NCI-H460 (cell line): ENCODE results near the gene ZNF222. TPM values are rescaled to one million over a fixed set of nuclear protein-coding genes. Genes with fewer than 3 reads are reported as not detected.
A peak's percentile ranks its signal among the peaks of the same experiment; 100 is the strongest.

ENCODE experiments used
- DNase-seq: peaks from one replicate; pipeline ENCODE4 v3.0.0-alpha.2; 2016; ENCODE audit warnings: low read depth; ENCODE audit errors: extremely low read depth
- small RNA-seq, 2 experiments: library from RNA; depleted of rRNA; stranded (forward); fragments of <200 nt; gene quantifications; one replicate each; pipeline ENCODE3, GENCODE V24; 2014
- total RNA-seq: library from RNA; depleted of rRNA; stranded (reverse); fragments of >200 nt; shearing (Covaris generic); gene quantifications from 2 replicates; pipeline ENCODE4 v1.2.3, GENCODE V29; 2014; rRNA removed

The ZNF222 gene
- total RNA-seq, 1 experiment from 2014 or later, result 7.1 TPM

DNA sequence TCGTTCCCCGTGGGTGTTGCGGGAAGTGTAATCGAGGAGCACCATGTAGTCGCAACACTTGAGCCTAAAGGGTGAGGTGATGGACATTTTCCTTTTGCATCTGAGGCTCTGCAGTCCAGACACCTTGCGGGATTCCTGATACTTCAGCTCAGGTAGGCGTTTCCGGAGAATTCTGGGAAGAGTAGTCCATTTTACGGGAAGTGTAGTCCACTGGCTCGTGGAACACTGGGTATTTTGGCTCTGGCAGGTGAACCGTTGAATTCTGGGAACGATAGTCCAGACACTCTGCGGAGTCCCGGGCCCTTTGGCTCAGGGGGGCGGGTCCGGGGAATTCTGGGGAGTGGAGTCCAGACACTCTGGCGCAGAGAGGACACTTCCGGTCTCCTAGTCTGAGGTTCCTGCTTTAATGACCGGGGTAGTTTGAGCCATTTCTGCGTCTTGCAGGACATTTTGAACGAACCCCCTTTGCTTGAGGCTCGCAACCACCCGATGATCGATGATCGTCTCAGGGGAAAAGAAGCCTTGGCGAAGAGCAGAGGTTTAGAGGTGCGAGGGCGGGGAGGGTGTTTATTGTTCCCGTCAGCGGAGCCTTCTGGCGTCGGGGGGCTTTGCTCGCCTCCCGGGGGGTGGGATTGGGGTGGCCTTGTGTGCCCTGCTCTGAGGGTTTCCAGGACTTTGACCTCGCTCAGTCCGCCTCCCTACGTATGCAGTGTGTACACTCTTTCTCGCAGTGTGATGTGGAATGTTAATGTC, 26.6 kb downstream of the ZNF222 start, which contains the start of gene ZNF223:
Gene ZNF223 (plus strand): TSS at position 387 of the 753 bp plus-strand sequence. CDS start 3,141 bp downstream, outside the sequence.
- DNase-seq, result peak; percentile 83

DNA sequence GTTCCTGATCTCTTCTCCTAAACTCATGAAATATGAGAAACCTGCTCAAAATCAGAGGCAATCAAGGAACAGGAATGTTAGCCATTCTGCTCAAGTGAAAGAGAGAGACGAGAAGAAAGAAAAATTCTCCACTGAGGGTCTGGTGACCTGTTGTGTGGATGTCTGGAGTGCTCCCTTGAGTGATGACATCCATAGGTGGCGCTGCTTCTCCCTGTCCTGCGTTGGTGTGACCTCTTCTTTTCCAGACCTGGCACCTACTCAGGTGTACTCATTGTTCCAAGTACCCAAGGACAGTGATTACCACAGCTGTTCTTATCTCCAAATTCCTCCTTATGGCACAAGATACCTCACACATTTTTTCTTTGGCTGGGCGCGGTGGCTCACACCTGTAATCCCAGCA, 30.7 kb downstream of the ZNF222 start:
- no peak for DNase-seq

DNA sequence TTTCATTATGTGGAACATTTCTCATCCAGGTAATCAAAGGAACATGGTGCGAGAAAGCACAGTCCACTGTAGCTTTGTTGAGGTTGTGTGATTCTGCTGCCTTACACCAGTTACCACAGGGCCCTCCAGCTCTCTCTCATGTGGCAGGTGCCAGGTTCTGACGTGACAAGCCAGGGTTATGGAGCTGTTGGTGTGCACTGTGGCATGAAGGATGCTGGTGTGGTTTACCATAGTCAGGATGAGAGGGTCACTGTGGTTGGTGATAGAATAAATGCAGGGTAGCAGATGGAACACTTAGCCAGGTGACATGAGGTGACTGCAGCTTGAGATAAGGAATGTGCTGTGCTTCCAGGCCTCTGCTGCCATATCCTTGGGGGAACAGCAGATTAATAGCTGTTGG, 34.0 kb downstream of the ZNF222 start:
- no peak for DNase-seq

DNA sequence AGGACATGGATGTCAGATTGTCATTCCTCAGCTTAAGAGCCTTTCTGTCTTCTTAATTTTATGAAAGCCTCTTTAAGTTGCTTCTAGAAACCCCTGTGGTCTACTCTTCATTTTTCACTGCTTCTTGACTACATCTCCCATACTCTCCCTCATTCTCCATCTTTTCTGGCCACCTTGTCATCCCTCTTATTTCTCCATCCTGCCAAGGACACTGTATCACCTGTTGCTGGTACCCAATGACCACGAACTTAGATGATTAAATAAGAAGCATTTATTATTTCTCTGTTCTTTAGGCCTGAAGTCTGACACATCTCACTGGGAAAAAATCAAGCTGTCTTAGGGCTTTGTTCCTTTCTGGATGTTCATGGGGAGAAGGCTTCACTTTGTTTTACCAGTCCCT, 35.9 kb downstream of the ZNF222 start:
- no peak for DNase-seq

DNA sequence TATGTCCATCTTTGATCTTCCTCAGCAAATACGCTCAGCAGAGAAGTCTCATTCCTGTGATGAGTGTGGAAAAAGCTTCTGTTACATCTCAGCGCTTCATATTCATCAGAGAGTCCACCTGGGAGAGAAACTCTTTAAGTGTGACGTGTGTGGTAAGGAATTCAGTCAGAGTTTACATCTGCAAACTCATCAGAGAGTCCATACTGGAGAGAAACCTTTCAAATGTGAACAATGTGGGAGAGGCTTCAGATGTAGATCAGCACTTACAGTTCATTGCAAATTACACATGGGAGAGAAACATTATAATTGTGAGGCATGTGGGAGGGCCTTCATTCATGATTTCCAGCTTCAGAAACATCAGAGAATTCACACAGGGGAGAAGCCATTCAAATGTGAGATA, 41.1 kb downstream of the ZNF222 start:
- no peak for DNase-seq

DNA sequence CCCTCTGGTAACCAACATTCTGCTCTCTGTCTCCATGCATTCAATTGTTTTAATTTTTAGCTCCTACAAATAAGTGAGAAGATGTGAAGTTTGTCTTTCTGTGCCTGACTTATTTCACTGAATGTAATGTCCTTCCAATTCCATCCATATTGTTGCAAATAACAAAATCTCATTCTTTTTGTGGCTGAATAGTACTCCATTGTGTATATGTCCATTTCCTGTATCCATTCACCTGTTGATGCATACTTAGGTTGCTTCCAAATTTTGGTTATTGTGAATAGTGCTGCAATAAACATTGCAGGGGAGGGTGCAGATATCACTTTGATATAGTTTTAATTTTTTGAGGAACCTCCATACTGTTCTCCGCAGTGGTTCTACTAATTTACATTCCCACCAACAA, 44.2 kb downstream of the ZNF222 start:
- no peak for DNase-seq

DNA sequence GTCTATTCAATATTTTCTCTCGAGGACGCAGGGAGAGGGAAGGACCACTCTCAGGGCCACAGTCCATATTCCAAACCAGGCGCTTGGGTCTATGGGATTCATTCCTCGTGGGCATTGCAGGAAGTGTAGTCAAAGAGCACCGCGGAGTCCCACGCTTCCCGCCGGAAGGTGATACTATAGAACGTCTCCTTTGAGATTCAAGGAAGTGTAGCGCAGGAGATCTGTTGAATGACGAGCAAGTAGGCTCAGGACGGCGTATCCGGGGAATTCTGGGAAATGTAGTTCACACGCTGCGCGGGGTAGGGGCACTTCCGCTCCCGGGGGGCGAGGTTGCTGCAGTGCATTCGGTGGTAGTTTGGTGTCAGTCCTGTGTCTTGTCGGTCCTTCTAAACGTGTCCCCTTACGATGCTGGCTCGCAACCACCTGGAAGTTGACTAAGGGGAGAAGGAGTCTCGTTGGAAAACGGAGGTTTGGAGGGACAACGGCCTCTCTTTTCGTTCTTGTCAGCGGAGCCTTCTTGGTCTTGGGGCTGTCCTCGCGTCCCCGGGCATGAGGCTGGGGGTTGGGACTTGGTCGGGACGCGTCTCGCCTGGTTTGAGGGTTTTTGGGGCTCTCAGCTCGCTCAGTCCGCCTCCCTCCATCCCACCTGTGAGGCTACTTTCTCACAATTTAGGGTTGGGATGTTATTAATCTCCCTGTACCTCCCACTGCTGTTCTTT, 46.8 kb downstream of the ZNF222 start, which contains the start of gene ZNF284:
Gene ZNF284 (plus strand): TSS at position 336 of the 719 bp plus-strand sequence. CDS start 4,231 bp downstream, outside the sequence.
- peak; percentile 80 for DNase-seq

DNA sequence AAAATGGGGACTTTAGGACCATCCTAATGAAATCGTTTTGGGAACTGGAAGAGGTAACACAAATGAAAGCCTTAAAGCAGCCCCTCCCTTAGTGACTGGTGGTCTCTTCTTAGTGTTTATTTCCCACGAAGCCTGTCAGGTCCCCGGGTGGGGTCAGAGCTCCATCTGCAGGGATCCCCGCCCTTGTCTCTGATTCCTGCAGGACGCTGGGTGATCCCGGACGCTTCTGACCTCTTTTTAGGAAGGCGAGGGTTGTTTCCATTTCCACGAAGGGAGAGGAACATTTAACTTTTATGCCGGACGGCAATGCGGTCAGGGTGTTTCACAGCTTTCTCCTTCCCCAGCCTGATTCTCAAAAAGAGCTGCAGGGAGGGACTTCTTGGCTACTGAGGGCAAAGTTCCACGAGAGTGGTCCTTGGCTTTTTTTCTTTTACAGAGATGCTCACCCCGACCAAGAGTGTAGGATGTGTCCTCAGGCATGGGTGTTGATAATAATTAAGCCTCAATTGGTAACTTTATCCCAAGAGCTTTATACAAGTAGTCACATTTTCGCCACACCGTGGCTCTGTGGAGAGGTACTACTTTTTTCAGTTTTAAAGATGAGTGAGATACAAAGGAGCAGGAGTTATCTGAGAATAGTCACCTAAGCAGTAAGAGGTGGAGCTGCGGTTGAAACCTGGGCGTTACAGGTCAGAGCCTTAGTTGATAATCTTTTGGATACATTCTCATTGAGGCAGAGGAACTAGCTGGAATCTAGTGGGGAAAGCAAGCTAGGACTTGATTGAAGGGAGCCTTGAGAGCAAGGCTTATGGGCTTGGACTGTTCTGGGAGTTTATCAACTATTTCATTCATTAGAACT, 47.6 kb downstream of the ZNF222 start:
- no peak for DNase-seq

DNA sequence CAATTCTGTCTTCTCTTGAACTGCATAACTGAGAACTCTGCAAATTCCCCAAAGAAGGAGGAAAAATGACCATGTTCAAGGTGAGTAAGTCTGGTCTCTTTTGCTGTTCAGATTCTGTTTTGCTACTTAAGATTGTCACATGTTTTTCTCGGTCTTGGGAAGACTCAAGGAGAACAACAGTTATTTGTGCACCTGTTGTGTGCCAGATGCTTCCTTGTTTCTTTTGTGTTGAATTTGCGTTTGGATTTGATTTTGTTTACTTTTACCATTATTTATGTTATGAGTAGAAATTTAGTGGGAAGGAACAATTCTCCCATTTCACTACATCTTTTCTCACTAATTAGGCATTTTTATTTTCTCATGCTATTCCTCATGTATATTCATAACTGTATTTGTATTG, 51.1 kb downstream of the ZNF222 start:
- DNase-seq, result no peak

Small RNAs within 50 kb of the gene (small RNA-seq; reads per million reads assigned to genes)
- 0 reads per million in 2 experiments for gene AC006213.5

Other genes with a start within 250 kb of the ZNF222 start
- 22.9 and 23.5 TPM in 2 replicates for gene KCNN4, start 244.4 kb upstream of the ZNF222 start, total RNA-seq
- 0.37 and 0.69 TPM in 2 replicates for gene LYPD5, start 222.9 kb upstream of the ZNF222 start, total RNA-seq
- 5.5 and 9.6 TPM in 2 replicates for gene ZNF283, start 198.1 kb upstream of the ZNF222 start, total RNA-seq
- gene ZNF404, start 141.4 kb upstream of the ZNF222 start, total RNA-seq, result not detected in 2 replicates
- gene ZNF45, start 90.1 kb upstream of the ZNF222 start, total RNA-seq, result 7.8 and 10.6 TPM in 2 replicates
- gene ZNF221, start 74.2 kb upstream of the ZNF222 start, total RNA-seq, result 2.0 and 2.8 TPM in 2 replicates
- gene ZNF155, start 41.2 kb upstream of the ZNF222 start, total RNA-seq, result 6.1 and 6.6 TPM in 2 replicates
- gene ZNF230, start 22.4 kb upstream of the ZNF222 start, total RNA-seq, result 3.6 and 4.8 TPM in 2 replicates
- 1.9 and 2.0 TPM in 2 replicates for gene ZNF223, start 26.7 kb downstream of the ZNF222 start, total RNA-seq
- gene ZNF284, start 46.8 kb downstream of the ZNF222 start, total RNA-seq, result 2.0 and 2.2 TPM in 2 replicates
- 13.4 and 16.2 TPM in 2 replicates for gene ZNF224, start 69.0 kb downstream of the ZNF222 start, total RNA-seq
- 3.3 TPM in 2 replicates for gene ZNF225, start 88.0 kb downstream of the ZNF222 start, total RNA-seq
- gene ZNF234, start 116.2 kb downstream of the ZNF222 start, total RNA-seq, result 8.5 and 8.6 TPM in 2 replicates
- 20.1 and 21.0 TPM in 2 replicates for gene ZNF226, start 139.7 kb downstream of the ZNF222 start, total RNA-seq
- 18.2 and 20.3 TPM in 2 replicates for gene ZNF227, start 187.2 kb downstream of the ZNF222 start, total RNA-seq
- 0.14 and 0.25 TPM in 2 replicates for gene ZNF233, start 234.5 kb downstream of the ZNF222 start, total RNA-seq